Activated CD8-positive, alpha-beta T cell treated with anti-CD3 and anti-CD28 coated beads for 36 hours (primary cell): ENCODE results near the gene IL10RB. TPM values are rescaled to one million over a fixed set of nuclear protein-coding genes. Genes with fewer than 3 reads are reported as not detected.

Source experiments
- ATAC-seq: fragments of 200-7000 bp; cut with Tn5 transposase; one replicate; pipeline ENCODE4 v1.10.0; 2021; ENCODE audit warnings: mild to moderate bottlenecking, moderate library complexity
- CTCF ChIA-PET: fragments of 350-600 bp; sonication (Branson Sonifier 250); formaldehyde crosslinking; loops from one replicate; lab custom pipeline; 2021; ENCODE audit warnings: antibody characterized with exemption; lab: Charles Lee
- POLR2A ChIA-PET: fragments of 350-600 bp; sonication (Branson Sonifier 250); formaldehyde crosslinking; loops from one replicate; lab custom pipeline; 2021; ENCODE audit warnings: antibody characterized with exemption; lab: Charles Lee
- DNase-seq: peaks from one replicate; pipeline ENCODE4 v3.0.0-alpha.2; 2020
- H3K27ac Mint-ChIP-seq: one replicate; pipeline ENCODE4 v1.8.0; 2021; ENCODE audit warnings: mild to moderate bottlenecking, mixed read lengths
- H3K27me3 Mint-ChIP-seq: one replicate; pipeline ENCODE4 v1.8.0; 2021; ENCODE audit warnings: mixed read lengths
- H3K36me3 Mint-ChIP-seq: one replicate; pipeline ENCODE4 v1.8.0; 2021; ENCODE audit warnings: low read depth, mixed read lengths
- H3K4me1 Mint-ChIP-seq: one replicate; pipeline ENCODE4 v1.8.0; 2021; ENCODE audit warnings: low read depth, mixed read lengths
- H3K4me3 Mint-ChIP-seq: one replicate; pipeline ENCODE4 v1.8.0; 2021; ENCODE audit warnings: mild to moderate bottlenecking, moderate library complexity, mixed read lengths
- H3K9me3 Mint-ChIP-seq: one replicate; pipeline ENCODE4 v1.8.0; 2021; ENCODE audit warnings: mixed read lengths
- intact Hi-C: fragments of 100-400 bp; cut with micrococcal nuclease; formaldehyde crosslinking; loops from one replicate; pipeline ENCODE4 v1.10.0; 2022
- total RNA-seq, 2 experiments: library from RNA; stranded (reverse); gene quantifications; one replicate each; pipeline ENCODE4 v1.2.3, GENCODE V29; 2021
- TF ChIP-seq, protein P1 (sequence below): fragments of 200-600 bp; IDR thresholded peaks from one replicate; pipeline ENCODE4 v1.8.0; 2022; ENCODE audit warnings: antibody characterized with exemption, mild to moderate bottlenecking

IL10RB gene
- total RNA-seq, 2 experiments from 2014 or later, result 25.0 to 30.5 TPM

DNA sequence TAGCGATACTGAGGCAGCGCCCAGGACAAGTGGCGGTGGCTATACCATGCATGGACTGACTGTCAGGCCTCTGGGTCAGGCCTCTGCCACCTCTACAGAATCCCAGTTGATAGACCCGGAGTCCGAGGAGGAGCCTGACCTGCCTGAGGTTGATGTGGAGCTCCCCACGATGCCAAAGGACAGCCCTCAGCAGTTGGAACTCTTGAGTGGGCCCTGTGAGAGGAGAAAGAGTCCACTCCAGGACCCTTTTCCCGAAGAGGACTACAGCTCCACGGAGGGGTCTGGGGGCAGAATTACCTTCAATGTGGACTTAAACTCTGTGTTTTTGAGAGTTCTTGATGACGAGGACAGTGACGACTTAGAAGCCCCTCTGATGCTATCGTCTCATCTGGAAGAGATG is 3.2 kb upstream of the IL10RB start:
- CTCF ChIA-PET, result interaction anchor here (1.1 to 2.2 kb wide), 2 partner anchors 35 to 99 kb away, joined by 3 to 7 read pairs; no protein-coding TSS in a partner anchor
- intact Hi-C loops, result no loop called here
- Mint-ChIP-seq H3K9me3 (peaks cover 1% of the 10 kb centered on the region), H3K4me1 (peaks cover 55% of the 10 kb centered on the region), H3K36me3 (peaks cover 45% of the 10 kb centered on the region), H3K27ac (no peak overlapping the region), H3K4me3 (no peak overlapping the region), H3K27me3 (no peaks in the 10 kb centered on the region)
- no peak for DNase-seq
- POLR2A ChIA-PET, result interaction anchor here (1.2 kb wide), 1 partner anchor 18 kb away, joined by 4 read pairs; no protein-coding TSS in a partner anchor
- TF ChIP-seq, protein P1, sequence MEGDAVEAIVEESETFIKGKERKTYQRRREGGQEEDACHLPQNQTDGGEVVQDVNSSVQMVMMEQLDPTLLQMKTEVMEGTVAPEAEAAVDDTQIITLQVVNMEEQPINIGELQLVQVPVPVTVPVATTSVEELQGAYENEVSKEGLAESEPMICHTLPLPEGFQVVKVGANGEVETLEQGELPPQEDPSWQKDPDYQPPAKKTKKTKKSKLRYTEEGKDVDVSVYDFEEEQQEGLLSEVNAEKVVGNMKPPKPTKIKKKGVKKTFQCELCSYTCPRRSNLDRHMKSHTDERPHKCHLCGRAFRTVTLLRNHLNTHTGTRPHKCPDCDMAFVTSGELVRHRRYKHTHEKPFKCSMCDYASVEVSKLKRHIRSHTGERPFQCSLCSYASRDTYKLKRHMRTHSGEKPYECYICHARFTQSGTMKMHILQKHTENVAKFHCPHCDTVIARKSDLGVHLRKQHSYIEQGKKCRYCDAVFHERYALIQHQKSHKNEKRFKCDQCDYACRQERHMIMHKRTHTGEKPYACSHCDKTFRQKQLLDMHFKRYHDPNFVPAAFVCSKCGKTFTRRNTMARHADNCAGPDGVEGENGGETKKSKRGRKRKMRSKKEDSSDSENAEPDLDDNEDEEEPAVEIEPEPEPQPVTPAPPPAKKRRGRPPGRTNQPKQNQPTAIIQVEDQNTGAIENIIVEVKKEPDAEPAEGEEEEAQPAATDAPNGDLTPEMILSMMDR, result no peak
- ATAC-seq, result no peak

- POLR2A ChIA-PET, result interaction anchor here (1.1 to 2.5 kb wide), 2 partner anchors 13 to 67 kb away, joined by 3 to 10 read pairs; no protein-coding TSS in a partner anchor
- TF ChIP-seq, protein P1, result no peak
- ATAC-seq, result no peak
- Mint-ChIP-seq H3K27me3 (no peaks in the 10 kb centered on the region), H3K27ac (no peak overlapping the region), H3K4me1 (peaks cover 58% of the 10 kb centered on the region), H3K9me3 (no peaks in the 10 kb centered on the region), H3K36me3 (peaks cover 46% of the 10 kb centered on the region), H3K4me3 (no peak overlapping the region)
- no peak for DNase-seq
- intact Hi-C loops, result no loop called here
- CTCF ChIA-PET, result interaction anchor here (1.4 to 2.8 kb wide), 3 partner anchors 9 to 97 kb away, joined by 6 to 9 read pairs (median 7); no protein-coding TSS in a partner anchor
Observed at GRCh38 chr21:33264561-33264960, 1.6 kb upstream of the IL10RB start.

DNA sequence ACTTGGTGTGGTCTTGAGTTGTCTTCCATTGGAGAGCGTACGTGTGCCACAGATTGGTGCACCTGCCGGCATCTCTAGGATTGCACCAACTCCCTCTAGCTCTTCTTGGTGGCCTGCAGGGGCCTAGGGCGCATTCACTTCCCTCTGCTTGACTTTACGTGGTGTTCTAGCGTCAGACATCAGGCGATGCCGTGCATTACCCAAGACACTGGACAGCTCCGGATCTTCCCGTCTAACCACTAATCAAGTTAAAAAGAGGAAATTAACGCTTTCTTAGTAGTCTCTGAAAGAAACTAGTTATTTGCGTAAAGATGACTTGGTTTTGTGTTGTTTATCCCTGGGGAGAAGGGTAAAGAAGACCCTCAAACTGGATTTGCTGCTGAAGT is 510 bp upstream of the IL10RB start:
- H3K27me3 Mint-ChIP-seq, result no peaks in the 10 kb centered on the region
- ChIA-PET CTCF (interaction anchor here (0.7 to 2.8 kb wide), 8 partner anchors 9 to 180 kb away, joined by 3 to 9 read pairs (median 4); no protein-coding TSS in a partner anchor), POLR2A (interaction anchor here (0.8 to 2.5 kb wide), 8 partner anchors 9 to 169 kb away, joined by 3 to 10 read pairs (median 3); partner anchors contain the start of gene IFNAR1)
- peak overlapping the region; percentile 97 for H3K4me3 Mint-ChIP-seq
- peak overlapping the region; percentile 89 for H3K27ac Mint-ChIP-seq
- peaks cover 44% of the 10 kb centered on the region for H3K36me3 Mint-ChIP-seq
- intact Hi-C loops, result no loop called here
- H3K9me3 Mint-ChIP-seq, result no peaks in the 10 kb centered on the region
- ATAC-seq, result peak; percentile 33
- TF ChIP-seq, protein P1, result no peak
- DNase-seq, result peak; percentile 50
- H3K4me1 Mint-ChIP-seq, result peaks cover 53% of the 10 kb centered on the region

GRCh38 chr21:33266789-33267135 is 595 bp downstream of the IL10RB start:
- peaks cover 49% of the 10 kb centered on the region for H3K36me3 Mint-ChIP-seq

More at GRCh38 chr21:33266789-33267135, 595 bp downstream of the IL10RB start:
- H3K4me3 Mint-ChIP-seq, result peak overlapping the region; percentile 97
- ChIA-PET POLR2A (interaction anchor here (0.6 to 2.5 kb wide), 9 partner anchors 11 to 168 kb away, joined by 3 to 10 read pairs (median 5); partner anchors contain the start of gene IFNAR1), CTCF (interaction anchor here (0.7 to 2.8 kb wide), 11 partner anchors 11 to 326 kb away, joined by 3 to 9 read pairs (median 3); partner anchors contain the start of gene IFNAR1)
- peak overlapping the region; percentile 97 for H3K27ac Mint-ChIP-seq
- TF ChIP-seq, protein P1, result no peak
- ATAC-seq (peak; percentile 61), DNase-seq (peak; percentile 61)
- H3K27me3 Mint-ChIP-seq, result no peaks in the 10 kb centered on the region
- H3K9me3 Mint-ChIP-seq, result no peaks in the 10 kb centered on the region
- H3K4me1 Mint-ChIP-seq, result peaks cover 53% of the 10 kb centered on the region
- intact Hi-C loops, result no loop called here
